BE2C (cell line): ENCODE measurements around the gene CIART.
A peak's percentile ranks its signal among the peaks of the same experiment; 100 is the strongest.

Source experiments
- DNase-seq: peaks from one replicate; pipeline ENCODE4 v3.0.0-alpha.2; 2020
- H3K27me3 ChIP-seq: fragments of 250-450 bp; sonication (Bioruptor Pico); 2 replicates; pipeline ENCODE4 v1.5.1; 2020; ENCODE audit warnings: mild to moderate bottlenecking
- H3K36me3 ChIP-seq: fragments of 250-450 bp; sonication (Bioruptor Pico); 2 replicates; pipeline ENCODE4 v1.5.1; 2020; ENCODE audit warnings: mild to moderate bottlenecking
- H3K4me1 ChIP-seq: fragments of 250-450 bp; sonication (Bioruptor Pico); 2 replicates; pipeline ENCODE4 v1.5.1; 2020
- H3K4me3 ChIP-seq: 2 replicates; pipeline ENCODE4 v1.5.1; 2011; ENCODE audit warnings: low read depth, low read length
- H3K9me3 ChIP-seq: fragments of 250-450 bp; sonication (Bioruptor Pico); 2 replicates; pipeline ENCODE4 v1.5.1; 2020
- TF ChIP-seq, protein P1 (sequence below): IDR thresholded peaks from 2 replicates; pipeline ENCODE4 v1.5.1; 2012; ENCODE audit warnings: mild to moderate bottlenecking, low read depth, low read length

Gene CIART

DNA sequence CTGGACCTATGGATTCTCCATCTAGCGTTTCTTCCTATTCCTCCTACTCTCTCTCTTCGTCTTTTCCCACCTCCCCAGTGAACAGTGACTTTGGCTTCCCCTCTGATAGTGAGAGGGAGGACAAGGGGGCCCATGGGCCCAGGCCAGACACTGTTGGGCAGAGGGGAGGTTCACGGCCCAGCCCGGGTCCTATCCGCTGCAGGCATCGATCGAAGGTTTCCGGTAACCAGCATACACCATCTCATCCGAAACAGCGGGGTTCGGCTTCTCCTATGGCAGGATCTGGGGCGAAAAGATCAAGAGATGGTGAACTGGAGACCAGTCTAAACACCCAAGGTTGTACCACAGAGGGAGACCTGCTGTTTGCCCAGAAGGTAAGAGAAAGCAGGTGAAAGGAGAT is 906 bp downstream of the CIART start:
- H3K4me3 ChIP-seq = no peak overlapping the region
- no peaks in the 10 kb centered on the region for H3K27me3 ChIP-seq
- DNase-seq = no peak
- H3K36me3 ChIP-seq = no peaks in the 10 kb centered on the region
- peaks cover 9% of the 10 kb centered on the region; the same call in 1 of the 2 replicates for H3K4me1 ChIP-seq
- TF ChIP-seq, protein P1, sequence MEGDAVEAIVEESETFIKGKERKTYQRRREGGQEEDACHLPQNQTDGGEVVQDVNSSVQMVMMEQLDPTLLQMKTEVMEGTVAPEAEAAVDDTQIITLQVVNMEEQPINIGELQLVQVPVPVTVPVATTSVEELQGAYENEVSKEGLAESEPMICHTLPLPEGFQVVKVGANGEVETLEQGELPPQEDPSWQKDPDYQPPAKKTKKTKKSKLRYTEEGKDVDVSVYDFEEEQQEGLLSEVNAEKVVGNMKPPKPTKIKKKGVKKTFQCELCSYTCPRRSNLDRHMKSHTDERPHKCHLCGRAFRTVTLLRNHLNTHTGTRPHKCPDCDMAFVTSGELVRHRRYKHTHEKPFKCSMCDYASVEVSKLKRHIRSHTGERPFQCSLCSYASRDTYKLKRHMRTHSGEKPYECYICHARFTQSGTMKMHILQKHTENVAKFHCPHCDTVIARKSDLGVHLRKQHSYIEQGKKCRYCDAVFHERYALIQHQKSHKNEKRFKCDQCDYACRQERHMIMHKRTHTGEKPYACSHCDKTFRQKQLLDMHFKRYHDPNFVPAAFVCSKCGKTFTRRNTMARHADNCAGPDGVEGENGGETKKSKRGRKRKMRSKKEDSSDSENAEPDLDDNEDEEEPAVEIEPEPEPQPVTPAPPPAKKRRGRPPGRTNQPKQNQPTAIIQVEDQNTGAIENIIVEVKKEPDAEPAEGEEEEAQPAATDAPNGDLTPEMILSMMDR = no peak
- H3K9me3 ChIP-seq = peaks cover 3% of the 10 kb centered on the region; the same call in 1 of the 2 replicates

DNA sequence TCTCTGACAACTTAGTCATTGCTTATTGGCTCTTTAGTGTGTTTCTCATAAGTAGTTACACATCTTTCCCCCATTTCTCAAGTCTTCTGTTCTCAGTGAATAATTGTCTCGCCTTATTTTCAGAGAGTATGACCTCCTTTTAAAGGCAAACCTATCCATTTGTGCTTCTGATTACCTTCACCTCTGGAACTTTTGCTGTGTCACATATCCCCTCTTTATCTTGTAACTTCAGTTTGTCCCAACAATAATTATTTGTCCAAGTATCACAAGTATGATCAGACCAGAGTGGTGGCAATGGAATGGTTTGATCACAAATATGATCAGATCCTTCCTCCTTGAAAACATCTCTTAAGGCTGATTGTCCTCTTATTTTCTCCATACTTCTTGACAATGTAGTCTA is 6.0 kb downstream of the CIART start:
- TF ChIP-seq, protein P1 = no peak
- no peaks in the 10 kb centered on the region for H3K9me3 ChIP-seq
- no peaks in the 10 kb centered on the region for H3K36me3 ChIP-seq
- no peaks in the 10 kb centered on the region for H3K4me1 ChIP-seq
- no peaks in the 10 kb centered on the region for H3K27me3 ChIP-seq
- no peak for DNase-seq
- H3K4me3 ChIP-seq = no peak overlapping the region

- Histone ChIP-seq H3K27me3 (no peaks in the 10 kb centered on the region), H3K36me3 (no peaks in the 10 kb centered on the region), H3K4me1 (no peaks in the 10 kb centered on the region), H3K4me3 (no peak overlapping the region), H3K9me3 (no peaks in the 10 kb centered on the region)
- no peak for DNase-seq
- TF ChIP-seq, protein P1 = no peak
These were observed 6.5 kb downstream of the CIART start for GRCh38 chr1:150288822-150289221.

DNA sequence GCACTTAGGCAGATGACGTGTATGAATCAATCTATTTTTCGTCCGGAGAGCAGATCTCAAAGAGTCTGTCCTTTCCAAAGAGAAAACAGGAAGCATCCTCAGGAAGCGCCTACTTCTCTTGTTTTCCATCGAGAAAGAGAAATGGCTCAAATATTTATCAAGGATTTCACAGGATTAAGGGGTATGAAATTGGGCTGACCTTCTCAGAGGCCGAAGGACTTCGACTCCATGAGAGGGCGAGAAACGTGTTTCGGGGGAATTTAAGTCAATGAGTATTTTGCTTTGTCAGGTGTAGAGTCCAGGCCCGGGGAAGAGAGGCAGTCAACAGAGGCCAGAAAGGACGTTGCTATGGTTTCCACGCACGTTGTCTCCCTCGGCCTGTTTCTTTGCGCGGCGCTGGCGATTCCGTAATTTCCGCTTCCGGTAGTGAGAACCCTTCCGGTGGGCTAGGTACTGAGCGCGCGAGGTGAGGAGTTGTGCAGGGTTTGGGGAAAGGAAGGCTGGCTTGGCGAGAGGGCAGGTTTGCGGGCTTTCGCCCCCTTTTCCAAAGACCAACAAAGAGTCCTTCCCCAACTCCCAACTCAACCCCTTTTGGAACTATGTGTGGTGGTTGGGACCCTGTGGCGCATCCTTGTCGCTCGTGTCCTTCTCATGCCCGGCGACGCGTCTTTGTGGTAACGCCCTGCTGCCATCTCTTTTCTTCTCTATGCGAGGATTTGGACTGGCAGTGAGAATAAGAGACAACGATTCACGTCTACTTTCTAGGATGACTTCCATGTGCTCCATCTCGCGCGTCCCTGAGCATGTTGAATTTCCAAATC is 11.3 kb downstream of the CIART start, which contains the start of gene MRPS21:
TSS of gene MRPS21 (plus strand) at position 429 of the 821 bp plus-strand sequence. CDS start 506 bp downstream, outside the sequence.
- H3K36me3 ChIP-seq = peaks cover 27% of the 10 kb centered on the region
- H3K4me1 ChIP-seq = no peaks in the 10 kb centered on the region
- peak within 1 kb of the TSS; percentile 92 for H3K4me3 ChIP-seq
- no peaks in the 10 kb centered on the region for H3K27me3 ChIP-seq
- DNase-seq = peak; percentile 92
- no peaks in the 10 kb centered on the region for H3K9me3 ChIP-seq
- TF ChIP-seq, protein P1 = no peak

DNA sequence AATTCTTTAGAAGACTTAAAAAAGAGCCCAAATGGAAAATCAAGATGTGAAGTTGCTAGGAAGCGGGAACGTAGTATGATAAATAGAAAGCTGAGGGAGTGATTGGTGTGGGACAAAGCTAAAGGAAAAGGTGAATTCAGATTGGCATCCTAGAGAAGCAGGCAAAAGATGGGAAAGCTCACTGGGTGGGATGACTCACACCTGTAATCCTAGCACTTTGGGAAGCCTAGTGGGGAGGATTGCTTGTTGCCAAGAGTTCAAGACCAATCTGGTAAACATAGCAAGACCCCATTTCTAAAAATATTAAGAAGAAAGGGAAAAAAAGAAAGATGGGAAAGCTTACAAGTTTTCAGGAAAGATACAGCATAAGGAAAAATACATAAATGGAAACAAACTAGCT is 13.1 kb downstream of the CIART start:
- H3K27me3 ChIP-seq = no peaks in the 10 kb centered on the region
- H3K36me3 ChIP-seq = peaks cover 40% of the 10 kb centered on the region
- H3K9me3 ChIP-seq = no peaks in the 10 kb centered on the region
- no peak overlapping the region for H3K4me3 ChIP-seq
- TF ChIP-seq, protein P1 = no peak
- DNase-seq = no peak
- H3K4me1 ChIP-seq = no peaks in the 10 kb centered on the region

DNA sequence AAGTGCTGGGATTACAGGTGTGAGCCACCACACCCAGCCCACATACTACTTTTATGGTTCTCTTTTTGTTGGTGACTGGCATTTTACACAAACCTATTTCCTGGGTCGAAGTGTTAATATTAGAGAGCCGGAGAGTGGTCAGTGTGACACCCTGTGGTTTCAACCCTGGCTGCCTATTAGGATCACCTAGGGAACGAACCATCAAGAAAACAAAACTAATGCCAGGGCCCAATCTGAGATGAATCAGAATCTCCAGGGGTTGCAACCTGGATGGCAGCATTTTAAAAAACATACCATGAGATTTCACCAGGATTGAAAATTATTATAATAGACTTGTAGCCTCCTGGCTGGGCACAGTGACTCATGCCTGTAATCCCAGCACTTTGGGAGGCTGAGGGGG is 17.4 kb downstream of the CIART start:
- H3K27me3 ChIP-seq = no peaks in the 10 kb centered on the region
- DNase-seq = no peak
- H3K4me1 ChIP-seq = no peaks in the 10 kb centered on the region
- TF ChIP-seq, protein P1 = no peak
- no peak overlapping the region for H3K4me3 ChIP-seq
- H3K9me3 ChIP-seq = no peaks in the 10 kb centered on the region
- peaks cover 58% of the 10 kb centered on the region for H3K36me3 ChIP-seq
